SK-N-SH (cell line): ENCODE measurements around the gene PIH1D1.

ENCODE experiments used
- CTCF ChIP-seq: fragments of 200-600 bp; sonication (generic); IDR thresholded peaks from 2 replicates; pipeline ENCODE4 v1.6.1; 2017; ENCODE audit warnings: antibody characterized with exemption, mild to moderate bottlenecking, moderate library complexity
- EP300 ChIP-seq, 2 experiments: IDR thresholded peaks; 2 replicates each; pipeline versions ENCODE4 v1.4.0 to v1.6.1; 2012; ENCODE audit warnings: borderline replicate concordance in 1 of 2, low read depth in 1 of 2, low read length in 1 of 2
- EZH2phosphoT487 ChIP-seq: fragments of 200-600 bp; sonication (generic); IDR thresholded peaks from 2 replicates; pipeline ENCODE4 v1.6.1; 2017; ENCODE audit warnings: low read depth, mixed run types, mild to moderate bottlenecking, antibody characterized with exemption, moderate library complexity, borderline replicate concordance
- FOXJ3 ChIP-seq: sonication (generic); formaldehyde crosslinking; IDR thresholded peaks from 2 replicates; pipeline ENCODE4 v1.5.1; 2020; ENCODE audit warnings: mild to moderate bottlenecking, missing genetic modification reagents
- GABPA ChIP-seq: IDR thresholded peaks from 2 replicates; pipeline ENCODE4 v1.4.0; 2012; ENCODE audit warnings: low read depth, mild to moderate bottlenecking
- GATA2 ChIP-seq: sonication (generic); formaldehyde crosslinking; IDR thresholded peaks from 2 replicates; pipeline ENCODE4 v1.5.0; 2020; ENCODE audit warnings: mild to moderate bottlenecking, missing genetic modification reagents
- POLR2AphosphoS5 ChIP-seq: IDR thresholded peaks from 2 replicates; pipeline ENCODE4 v1.6.1; 2012; ENCODE audit warnings: low read depth, low read length
- RCOR1 ChIP-seq: fragments of 150-350 bp; IDR thresholded peaks from 2 replicates; pipeline ENCODE4 v1.6.1; 2017; ENCODE audit warnings: antibody characterized with exemption, low read length
- RFX5 ChIP-seq: IDR thresholded peaks from 2 replicates; pipeline ENCODE4 v1.6.1; 2012; ENCODE audit warnings: mild to moderate bottlenecking, improper control_type of control experiment, low read length
- SIN3A ChIP-seq: IDR thresholded peaks from 2 replicates; pipeline ENCODE4 v1.6.1; 2012; ENCODE audit warnings: low read depth, mild to moderate bottlenecking, low read length, moderate library complexity, borderline replicate concordance
- TCF12 ChIP-seq: IDR thresholded peaks from 2 replicates; pipeline ENCODE4 v1.4.0; 2012
- USF2 ChIP-seq: fragments of 150-350 bp; IDR thresholded peaks from 2 replicates; pipeline ENCODE4 v1.6.1; 2017; ENCODE audit warnings: antibody characterized with exemption, low read length, low read depth, borderline replicate concordance
- YY1 ChIP-seq: IDR thresholded peaks from 2 replicates; pipeline ENCODE4 v1.4.0; 2012; ENCODE audit warnings: low read depth, mild to moderate bottlenecking

GRCh38 chr19:49463960-49464740, 12.5 kb upstream of the PIH1D1 start:
- TF ChIP-seq CTCF, result no peak
- TF ChIP-seq RCOR1, result no peak
- no peak for TF ChIP-seq FOXJ3 (CRISPR knock-in tag)
- no peak for TF ChIP-seq EP300 (IDR thresholded peaks at IDR 0.05; ENCODE audit: borderline replicate concordance in 1 of 2, low read depth in 1 of 2, low read length in 1 of 2)
- no peak for TF ChIP-seq SIN3A
- TF ChIP-seq TCF12, result no peak
- TF ChIP-seq YY1, result no peak
- TF ChIP-seq POLR2AphosphoS5, result no peak
- TF ChIP-seq GATA2 (CRISPR knock-in tag), result no peak
- no peak for TF ChIP-seq GABPA
- TF ChIP-seq USF2, result no peak
- TF ChIP-seq RFX5, result no peak
- TF ChIP-seq EZH2phosphoT487, result no peak
